Measurements from ENCODE around the gene FA2H. TPM values are rescaled to one million over a fixed set of nuclear protein-coding genes. Genes with fewer than 3 reads are reported as not detected.

The FA2H gene
- total and polyA plus RNA-seq, 7 donors = 0.06 to 0.10 (median 0.07) TPM; not detected in 4

- Histone ChIP-seq H3K4me3 (no peak overlapping the region), H3K27ac (no peak overlapping the region), H3K9me3 (no peaks in the 10 kb centered on the region), H3K36me3 (ENCODE audit: insufficient read depth in 1 of 2, low read depth in 1 of 2) (no peaks in the 10 kb centered on the region), H3K27me3 (ENCODE audit: insufficient read depth in 3 of 3, low read length in 2 of 3) (peaks cover 0 to 25% (median 6%) of the 10 kb centered on the region in 3 donors), H3K4me1 (no peaks in the 10 kb centered on the region)
- DNase-seq (no peak), ATAC-seq (no peak)
- 71 to 76% (median 74%) methylated on average over 9 to 10 of the region's 10 CpGs for WGBS, 3 donors
- no peak for TF ChIP-seq CTCF (IDR thresholded peaks at IDR 0.05)
- intact Hi-C loops (cut with DNase I) = no loop called here
Observed at GRCh38 chr16:74745109-74745615, 29.5 kb downstream of the FA2H start.

DNA sequence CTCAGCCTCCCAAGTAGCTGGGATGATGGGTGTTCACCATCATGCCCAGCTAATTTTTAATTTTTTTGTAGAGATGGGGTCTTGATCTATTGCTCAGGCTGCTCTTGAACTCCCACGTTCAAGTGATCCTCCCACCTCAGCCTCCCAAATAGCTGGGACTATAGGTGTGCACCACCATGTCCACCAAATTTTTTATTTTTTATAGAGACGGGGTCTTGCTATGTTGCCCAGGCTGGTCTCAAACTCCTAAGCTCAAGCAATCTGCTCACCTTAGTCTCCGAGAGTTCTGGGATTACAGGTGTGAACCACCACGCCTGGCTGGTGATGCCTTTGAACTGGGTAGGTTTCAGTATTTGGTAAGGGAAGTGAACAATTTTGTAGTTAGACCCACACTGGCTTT is 30.1 kb downstream of the FA2H start:
- no peak for ATAC-seq
- no peak for TF ChIP-seq CTCF (IDR thresholded peaks at IDR 0.05)

GRCh38 chr16:74743668-74744299 is 30.8 kb downstream of the FA2H start:
- Histone ChIP-seq H3K9me3 (no peaks in the 10 kb centered on the region), H3K36me3 (ENCODE audit: insufficient read depth in 1 of 2, low read depth in 1 of 2) (no peaks in the 10 kb centered on the region), H3K27ac (no peak overlapping the region), H3K27me3 (ENCODE audit: insufficient read depth in 3 of 3, low read length in 2 of 3) (peaks cover 0 to 19% (median 6%) of the 10 kb centered on the region in 3 donors), H3K4me1 (no peaks in the 10 kb centered on the region), H3K4me3 (no peak overlapping the region)
- intact Hi-C loops (cut with DNase I) = no loop called here
- ATAC-seq (no peak), DNase-seq (no peak)
- TF ChIP-seq CTCF (IDR thresholded peaks at IDR 0.05) = no peak
- 38 to 44% (median 44%) methylated on average over 15 of the region's 15 CpGs for WGBS, 3 donors

More for the DNA sequence above, 30.1 kb downstream of the FA2H start:
- Histone ChIP-seq H3K4me3 (no peak overlapping the region), H3K9me3 (no peaks in the 10 kb centered on the region), H3K4me1 (no peaks in the 10 kb centered on the region), H3K36me3 (ENCODE audit: insufficient read depth in 1 of 2, low read depth in 1 of 2) (no peaks in the 10 kb centered on the region), H3K27ac (no peak overlapping the region), H3K27me3 (ENCODE audit: insufficient read depth in 3 of 3, low read length in 2 of 3) (peaks cover 0 to 25% (median 6%) of the 10 kb centered on the region in 3 donors)
- intact Hi-C loops (cut with DNase I) = no loop called here
- WGBS, 3 donors = 92 to 99% (median 95%) methylated on average over 4 of the region's 4 CpGs
- no peak for DNase-seq

DNA sequence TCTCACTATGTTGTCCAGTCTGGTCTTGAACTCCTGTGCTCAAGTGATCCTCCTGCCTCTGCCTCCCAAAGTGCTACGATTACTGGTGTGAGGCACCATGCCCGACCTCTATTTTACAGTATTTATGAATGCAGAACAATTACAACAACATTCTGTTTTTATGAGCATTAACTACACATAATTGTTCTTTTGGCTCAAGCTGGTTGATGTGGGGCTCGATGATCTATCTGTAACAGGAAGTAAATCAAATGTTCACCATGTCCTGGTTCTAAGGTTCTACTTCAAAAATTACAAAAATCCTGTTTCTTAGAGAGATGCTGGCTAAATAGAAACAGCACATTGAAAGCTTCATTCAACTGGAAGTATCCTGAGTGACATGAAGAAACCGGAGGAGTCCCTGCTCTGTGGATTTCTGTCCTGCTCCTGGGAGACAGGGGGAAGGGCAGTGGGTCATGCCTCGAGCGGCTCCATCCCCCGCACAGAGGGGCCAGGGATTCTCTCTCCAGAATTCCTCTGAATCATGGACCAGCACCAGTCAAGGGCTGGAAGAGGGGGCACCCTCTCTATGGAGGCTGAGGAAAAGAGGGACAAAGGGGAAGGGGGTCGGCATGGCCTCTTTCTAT is 31.5 kb downstream of the FA2H start:
- H3K9me3 ChIP-seq = no peaks in the 10 kb centered on the region
- no peak overlapping the region for H3K27ac ChIP-seq
- no peak for ATAC-seq
- H3K27me3 ChIP-seq (ENCODE audit: insufficient read depth in 3 of 3, low read length in 2 of 3) = peaks cover 0 to 13% (median 6%) of the 10 kb centered on the region in 3 donors
- H3K4me3 ChIP-seq = no peak overlapping the region
- H3K36me3 ChIP-seq (ENCODE audit: insufficient read depth in 1 of 2, low read depth in 1 of 2) = no peaks in the 10 kb centered on the region
- intact Hi-C loops (cut with DNase I) = no loop called here
- no peak for TF ChIP-seq CTCF (IDR thresholded peaks at IDR 0.05)
- WGBS, 3 donors = 36 to 49% (median 42%) methylated on average over 8 of the region's 8 CpGs
- no peak for DNase-seq
- no peaks in the 10 kb centered on the region for H3K4me1 ChIP-seq
